ENCODE data around the gene SORL1. TPM values are rescaled to one million over a fixed set of nuclear protein-coding genes. Genes with fewer than 3 reads are reported as not detected.

The SORL1 gene
- total RNA-seq, 1 donor from 2014 or later = 46.0 TPM

DNA sequence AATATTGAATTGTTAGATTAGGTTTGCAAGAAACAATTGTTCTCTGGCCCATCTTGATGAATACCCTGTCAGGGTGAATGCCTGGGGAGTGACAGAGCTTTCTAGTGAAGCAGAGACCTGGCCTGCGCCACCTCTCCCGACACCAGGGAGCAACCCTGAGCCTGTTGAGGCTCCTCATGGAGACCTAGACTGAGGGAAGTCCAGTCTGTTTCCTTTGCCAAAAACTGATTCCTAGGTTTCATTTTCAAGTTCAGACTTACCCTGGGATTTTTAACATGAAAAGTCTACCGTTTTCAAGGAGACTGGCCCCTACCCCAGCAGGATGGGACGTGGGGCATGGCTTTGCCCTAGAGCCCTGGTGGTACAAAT, 174.4 kb downstream of the SORL1 start:
- no peak for DNase-seq (ENCODE audit: low spot score)
- no peak overlapping the region for H3K4me3 ChIP-seq
- H3K9me3 ChIP-seq (ENCODE audit: low read depth) = no peaks in the 10 kb centered on the region
- Mint-ChIP-seq H3K36me3 (peaks cover 7% of the 10 kb centered on the region), H3K4me3 (no peak overlapping the region), H3K9me3 (no peaks in the 10 kb centered on the region), H3K27me3 (ENCODE audit: insufficient read depth, low read depth) (no peaks in the 10 kb centered on the region), H3K4me1 (no peaks in the 10 kb centered on the region), H3K27ac (no peak overlapping the region)
- no peak overlapping the region for H3K27ac ChIP-seq
- no peaks in the 10 kb centered on the region for H3K79me2 ChIP-seq (ENCODE audit: low read depth)
- H2AFZ ChIP-seq (replicated peaks) = no peak overlapping the region
- no peaks in the 10 kb centered on the region for H3F3A ChIP-seq (ENCODE audit: low read depth)
- no peaks in the 10 kb centered on the region for H4K20me1 ChIP-seq (ENCODE audit: low read depth)
- no peak overlapping the region for H3K9ac ChIP-seq
- no peaks in the 10 kb centered on the region for H3K4me1 ChIP-seq
- H3K27me3 ChIP-seq = no peaks in the 10 kb centered on the region
- H3K36me3 ChIP-seq = peaks cover 6% of the 10 kb centered on the region
- no peak overlapping the region for H3K4me2 ChIP-seq
- TF ChIP-seq EZH2phosphoT487 (IDR thresholded peaks at IDR 0.05) (no peak), EZH2 (IDR thresholded peaks at IDR 0.05) (no peak)
- TF ChIP-seq, protein P1, sequence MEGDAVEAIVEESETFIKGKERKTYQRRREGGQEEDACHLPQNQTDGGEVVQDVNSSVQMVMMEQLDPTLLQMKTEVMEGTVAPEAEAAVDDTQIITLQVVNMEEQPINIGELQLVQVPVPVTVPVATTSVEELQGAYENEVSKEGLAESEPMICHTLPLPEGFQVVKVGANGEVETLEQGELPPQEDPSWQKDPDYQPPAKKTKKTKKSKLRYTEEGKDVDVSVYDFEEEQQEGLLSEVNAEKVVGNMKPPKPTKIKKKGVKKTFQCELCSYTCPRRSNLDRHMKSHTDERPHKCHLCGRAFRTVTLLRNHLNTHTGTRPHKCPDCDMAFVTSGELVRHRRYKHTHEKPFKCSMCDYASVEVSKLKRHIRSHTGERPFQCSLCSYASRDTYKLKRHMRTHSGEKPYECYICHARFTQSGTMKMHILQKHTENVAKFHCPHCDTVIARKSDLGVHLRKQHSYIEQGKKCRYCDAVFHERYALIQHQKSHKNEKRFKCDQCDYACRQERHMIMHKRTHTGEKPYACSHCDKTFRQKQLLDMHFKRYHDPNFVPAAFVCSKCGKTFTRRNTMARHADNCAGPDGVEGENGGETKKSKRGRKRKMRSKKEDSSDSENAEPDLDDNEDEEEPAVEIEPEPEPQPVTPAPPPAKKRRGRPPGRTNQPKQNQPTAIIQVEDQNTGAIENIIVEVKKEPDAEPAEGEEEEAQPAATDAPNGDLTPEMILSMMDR (IDR thresholded peaks at IDR 0.05) = no peak

GRCh38 chr11:121626980-121627379, 174.9 kb downstream of the SORL1 start:
- no peak overlapping the region for H3K4me3 Mint-ChIP-seq
- Histone ChIP-seq H3F3A (ENCODE audit: low read depth) (no peaks in the 10 kb centered on the region), H3K4me1 (no peaks in the 10 kb centered on the region), H3K36me3 (peaks cover 6% of the 10 kb centered on the region), H3K27ac (no peak overlapping the region), H3K4me3 (no peak overlapping the region), H3K4me2 (no peak overlapping the region), H3K9me3 (ENCODE audit: low read depth) (no peaks in the 10 kb centered on the region), H2AFZ (replicated peaks) (no peak overlapping the region), H3K79me2 (ENCODE audit: low read depth) (no peaks in the 10 kb centered on the region), H3K27me3 (no peaks in the 10 kb centered on the region), H4K20me1 (ENCODE audit: low read depth) (no peaks in the 10 kb centered on the region), H3K9ac (no peak overlapping the region)
- H3K36me3 Mint-ChIP-seq = peaks cover 7% of the 10 kb centered on the region
- DNase-seq (ENCODE audit: low spot score) = no peak
- H3K27me3 Mint-ChIP-seq (ENCODE audit: insufficient read depth, low read depth) = no peaks in the 10 kb centered on the region
- no peak overlapping the region for H3K27ac Mint-ChIP-seq
- no peaks in the 10 kb centered on the region for H3K4me1 Mint-ChIP-seq
- H3K9me3 Mint-ChIP-seq = no peaks in the 10 kb centered on the region
- TF ChIP-seq EZH2 (IDR thresholded peaks at IDR 0.05) (no peak), EZH2phosphoT487 (IDR thresholded peaks at IDR 0.05) (no peak)
- TF ChIP-seq, protein P1 (IDR thresholded peaks at IDR 0.05) = no peak

DNA sequence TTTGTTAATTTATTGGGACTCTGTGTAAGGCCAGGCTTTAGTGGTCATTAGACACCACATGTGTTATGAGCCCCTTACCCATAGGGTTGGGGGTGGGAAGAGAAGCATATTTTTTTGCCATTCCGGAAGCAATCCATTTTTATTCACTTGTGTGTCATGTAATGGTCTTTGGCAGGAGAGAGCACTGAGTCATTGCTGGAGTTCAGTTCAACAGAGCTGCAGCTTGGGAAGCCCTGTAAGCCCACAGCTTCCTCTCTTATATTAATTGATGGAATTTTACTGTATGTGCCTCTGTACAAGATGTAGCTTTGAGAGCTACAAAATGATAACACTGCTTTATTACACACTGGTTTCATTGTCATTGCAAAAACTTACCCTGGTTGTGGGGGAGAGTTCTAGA, 177.9 kb downstream of the SORL1 start:
- peaks cover 2% of the 10 kb centered on the region for H3K27me3 Mint-ChIP-seq (ENCODE audit: insufficient read depth, low read depth)
- H3K36me3 Mint-ChIP-seq = peaks cover 7% of the 10 kb centered on the region
- Histone ChIP-seq H4K20me1 (ENCODE audit: low read depth) (no peaks in the 10 kb centered on the region), H3K4me2 (no peak overlapping the region), H3K79me2 (ENCODE audit: low read depth) (no peaks in the 10 kb centered on the region), H2AFZ (replicated peaks) (no peak overlapping the region), H3K27ac (no peak overlapping the region), H3K4me3 (no peak overlapping the region), H3K4me1 (no peaks in the 10 kb centered on the region), H3K27me3 (no peaks in the 10 kb centered on the region), H3K9me3 (ENCODE audit: low read depth) (no peaks in the 10 kb centered on the region), H3K36me3 (no peaks in the 10 kb centered on the region), H3K9ac (no peak overlapping the region), H3F3A (ENCODE audit: low read depth) (no peaks in the 10 kb centered on the region)
- DNase-seq (ENCODE audit: low spot score) = no peak
- no peaks in the 10 kb centered on the region for H3K4me1 Mint-ChIP-seq
- no peaks in the 10 kb centered on the region for H3K9me3 Mint-ChIP-seq
- TF ChIP-seq EZH2 (IDR thresholded peaks at IDR 0.05) (no peak), EZH2phosphoT487 (IDR thresholded peaks at IDR 0.05) (no peak)
- TF ChIP-seq, protein P1 (IDR thresholded peaks at IDR 0.05) = no peak
- no peak overlapping the region for H3K27ac Mint-ChIP-seq
- no peak overlapping the region for H3K4me3 Mint-ChIP-seq
